ENCODE results near the gene IL1RAP.

Gene IL1RAP

GRCh38 chr3:190564175-190564574, 50.3 kb downstream of the IL1RAP start:
- H3K4me3 ChIP-seq (replicated peaks; ENCODE audit: insufficient read depth, low read length), result no peak overlapping the region
- H3K27me3 ChIP-seq (ENCODE audit: insufficient read depth, poor library complexity, severe bottlenecking), result no peaks in the 10 kb centered on the region
- DNase-seq (ENCODE audit: low read depth in 1 of 2, low spot score in 1 of 2), result no peak
- H3K27ac ChIP-seq (replicated peaks), result no peak overlapping the region
- no peak for TF ChIP-seq GABPA (IDR thresholded peaks at IDR 0.05; ENCODE audit: low read depth)

GRCh38 chr3:190566043-190566933, 52.4 kb downstream of the IL1RAP start:
- H3K27me3 ChIP-seq (ENCODE audit: insufficient read depth, poor library complexity, severe bottlenecking), result no peaks in the 10 kb centered on the region
- H3K4me3 ChIP-seq (replicated peaks; ENCODE audit: insufficient read depth, low read length), result no peak overlapping the region
- peak overlapping the region; percentile 63 for H3K27ac ChIP-seq (replicated peaks)
- TF ChIP-seq SPI1 (IDR thresholded peaks at IDR 0.05; ENCODE audit: borderline replicate concordance, low read depth) (peak; percentile 82; the same call in 1 of the 2 replicates), POLR2AphosphoS5 (IDR thresholded peaks at IDR 0.05; ENCODE audit: low read depth) (peak; percentile 96), GABPA (IDR thresholded peaks at IDR 0.05; ENCODE audit: low read depth) (no peak; the same call in 1 of the 2 replicates)
- DNase-seq (ENCODE audit: low read depth in 1 of 2, low spot score in 1 of 2), result peak; percentile 99

GRCh38 chr3:190568036-190568435, 54.2 kb downstream of the IL1RAP start:
- Histone ChIP-seq H3K27ac (replicated peaks) (no peak overlapping the region), H3K27me3 (ENCODE audit: insufficient read depth, poor library complexity, severe bottlenecking) (no peaks in the 10 kb centered on the region), H3K4me3 (replicated peaks; ENCODE audit: insufficient read depth, low read length) (no peak overlapping the region)
- DNase-seq (ENCODE audit: low read depth in 1 of 2, low spot score in 1 of 2), result no peak
- TF ChIP-seq SPI1 (IDR thresholded peaks at IDR 0.05; ENCODE audit: borderline replicate concordance, low read depth), result no peak
- no peak for TF ChIP-seq CTCF (IDR thresholded peaks at IDR 0.05; ENCODE audit: insufficient read depth, low read length)
- TF ChIP-seq POLR2AphosphoS5 (IDR thresholded peaks at IDR 0.05; ENCODE audit: low read depth), result no peak
- no peak for TF ChIP-seq REST (IDR thresholded peaks at IDR 0.05; ENCODE audit: insufficient replicate concordance, low read depth)
- no peak for TF ChIP-seq GABPA (IDR thresholded peaks at IDR 0.05; ENCODE audit: low read depth)

GRCh38 chr3:190574473-190574872, 60.6 kb downstream of the IL1RAP start:
- no peaks in the 10 kb centered on the region for H3K27me3 ChIP-seq (ENCODE audit: insufficient read depth, poor library complexity, severe bottlenecking)
- no peak for DNase-seq (ENCODE audit: low read depth in 1 of 2, low spot score in 1 of 2)
- H3K27ac ChIP-seq (replicated peaks), result no peak overlapping the region
- no peak for TF ChIP-seq REST (IDR thresholded peaks at IDR 0.05; ENCODE audit: insufficient replicate concordance, low read depth)
- TF ChIP-seq POLR2AphosphoS5 (IDR thresholded peaks at IDR 0.05; ENCODE audit: low read depth), result no peak
- TF ChIP-seq CTCF (IDR thresholded peaks at IDR 0.05; ENCODE audit: insufficient read depth, low read length), result no peak
- TF ChIP-seq SPI1 (IDR thresholded peaks at IDR 0.05; ENCODE audit: borderline replicate concordance, low read depth), result no peak
- no peak for TF ChIP-seq GABPA (IDR thresholded peaks at IDR 0.05; ENCODE audit: low read depth)
- H3K4me3 ChIP-seq (replicated peaks; ENCODE audit: insufficient read depth, low read length), result no peak overlapping the region
